SKM-1 (cell line): Measurements from ENCODE around the gene CPED1.
A peak's percentile ranks its signal among the peaks of the same experiment; 100 is the strongest.
"Not testable (repeated sequence)": the region's sequence is repeated elsewhere in the genome, so short reads cannot be mapped to it uniquely, and the experiment has no call there.

Source experiments
- DNase-seq: peaks from one replicate; lab custom pipeline; 2025; ENCODE audit not compliant: unreplicated experiment; lab: John Stamatoyannopoulos, UW

CPED1 gene

DNA sequence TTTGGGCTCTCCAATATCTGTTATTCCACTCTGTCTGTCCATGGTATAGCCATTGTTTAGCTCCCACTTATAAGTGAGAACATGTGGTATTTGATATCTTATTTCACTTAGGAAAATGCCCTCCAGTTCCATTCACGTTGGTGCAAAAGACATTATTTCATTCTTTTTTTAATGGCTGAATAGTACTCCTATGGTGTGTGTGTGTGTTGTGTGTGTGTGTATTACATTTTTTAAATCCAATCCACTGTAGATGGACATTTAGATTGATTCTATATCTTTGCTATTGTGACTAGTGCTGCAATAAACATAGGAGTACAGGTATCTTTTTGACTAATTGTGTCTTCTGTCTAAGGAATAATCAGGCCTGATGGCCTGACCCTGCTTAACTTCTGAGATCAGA, 7.4 kb upstream of the CPED1 start:
- DNase-seq, result no peak

DNA sequence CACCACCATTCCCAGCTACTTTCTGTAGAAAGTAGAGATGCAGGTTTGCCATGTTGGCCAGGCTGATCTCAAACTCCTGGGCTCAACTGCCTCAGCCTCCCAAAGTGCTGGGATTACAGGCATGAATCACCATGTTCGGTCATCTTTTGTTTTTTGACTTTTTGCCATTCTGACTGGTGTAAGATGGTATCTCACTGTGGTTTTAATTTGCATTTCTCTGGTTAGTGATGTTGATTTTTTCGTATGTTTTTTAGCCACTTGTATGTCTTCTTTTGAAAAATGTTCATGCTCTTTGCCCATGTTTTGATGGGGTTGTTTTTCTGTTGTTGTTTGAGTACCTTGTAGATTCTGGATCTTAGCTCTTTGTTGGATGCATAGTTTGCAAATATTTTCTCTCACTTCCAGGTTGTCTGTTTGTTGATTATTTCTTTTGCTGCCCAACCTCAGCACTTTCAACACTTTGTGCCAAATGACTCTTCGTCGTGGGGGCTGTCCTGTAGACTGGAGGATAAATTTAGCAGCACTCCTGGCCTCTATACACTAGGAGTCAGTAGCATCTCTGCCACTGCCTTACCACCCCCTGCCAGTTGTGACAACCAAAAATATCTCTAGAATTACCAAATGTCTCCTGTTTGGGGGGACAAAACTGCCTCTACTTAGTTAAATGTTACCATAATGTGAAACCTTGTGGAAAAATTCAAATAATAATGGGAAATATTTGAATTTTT, 6.5 kb upstream of the CPED1 start:
- no peak for DNase-seq

DNA sequence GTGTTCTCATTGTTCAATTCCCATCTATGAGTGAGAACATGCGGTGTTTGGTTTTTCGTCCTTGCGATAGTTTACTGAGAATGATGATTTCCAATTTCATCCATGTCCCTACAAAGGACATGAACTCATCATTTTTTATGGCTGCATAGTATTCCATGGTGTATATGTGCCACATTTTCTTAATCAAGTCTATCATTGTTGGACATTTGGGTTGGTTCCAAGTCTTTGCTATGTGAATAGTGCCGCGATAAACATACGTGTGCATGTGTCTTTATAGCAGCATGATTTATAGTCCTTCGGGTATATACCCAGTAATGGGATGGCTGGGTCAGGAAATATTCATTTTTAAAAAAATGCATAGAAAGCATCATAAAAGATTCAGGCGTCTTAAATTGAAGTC, 4.9 kb upstream of the CPED1 start:
- DNase-seq, result not testable (repeated sequence)

DNA sequence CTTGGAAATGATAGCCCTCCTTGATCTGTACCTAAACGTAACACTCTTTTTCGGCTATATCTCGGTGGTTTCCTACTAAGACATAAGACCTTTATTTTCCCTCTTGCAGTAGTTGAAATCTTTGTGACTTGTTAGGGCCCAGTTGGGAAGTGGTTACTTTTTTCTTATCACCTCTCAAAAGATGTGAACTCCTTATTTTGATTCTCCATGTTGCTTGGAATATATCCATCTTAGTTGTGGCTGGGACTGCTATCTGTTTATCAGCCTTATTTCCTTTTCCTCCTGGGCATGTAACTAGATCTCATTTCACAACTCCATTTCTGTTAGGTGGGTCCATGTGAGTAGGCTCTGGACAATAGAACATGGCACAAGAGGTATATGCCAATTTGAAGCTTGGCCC, 4.1 kb upstream of the CPED1 start:
- no peak for DNase-seq

DNA sequence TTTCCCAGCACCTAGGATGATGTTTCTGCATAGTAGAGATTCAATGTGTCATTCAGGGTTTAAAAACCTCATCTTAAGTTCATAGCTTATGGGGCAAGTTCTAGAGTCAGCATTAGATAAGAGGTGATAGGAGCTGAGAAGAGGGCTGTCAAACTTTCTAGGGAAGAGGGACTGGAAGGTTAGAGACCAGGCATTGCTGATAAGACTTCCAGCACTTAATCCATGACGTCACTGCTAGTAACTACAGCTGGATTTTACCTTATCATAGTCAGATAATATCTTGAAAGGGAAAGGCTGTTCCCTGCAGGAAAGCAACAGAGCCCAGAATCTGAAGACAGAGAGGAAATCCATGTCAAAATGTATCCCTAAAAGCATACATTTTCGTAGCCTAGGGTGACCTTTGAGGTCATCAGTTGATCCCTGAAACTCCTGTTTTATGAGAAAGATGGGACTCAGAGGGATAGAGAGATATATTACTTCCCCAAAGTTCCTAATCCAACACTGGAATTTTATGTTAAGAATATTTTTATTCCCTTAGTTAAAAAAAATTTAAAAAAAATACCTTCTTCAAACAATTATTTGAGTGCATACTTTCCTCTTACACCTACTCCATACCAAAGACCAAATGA, 3.3 kb upstream of the CPED1 start:
- no peak for DNase-seq

DNA sequence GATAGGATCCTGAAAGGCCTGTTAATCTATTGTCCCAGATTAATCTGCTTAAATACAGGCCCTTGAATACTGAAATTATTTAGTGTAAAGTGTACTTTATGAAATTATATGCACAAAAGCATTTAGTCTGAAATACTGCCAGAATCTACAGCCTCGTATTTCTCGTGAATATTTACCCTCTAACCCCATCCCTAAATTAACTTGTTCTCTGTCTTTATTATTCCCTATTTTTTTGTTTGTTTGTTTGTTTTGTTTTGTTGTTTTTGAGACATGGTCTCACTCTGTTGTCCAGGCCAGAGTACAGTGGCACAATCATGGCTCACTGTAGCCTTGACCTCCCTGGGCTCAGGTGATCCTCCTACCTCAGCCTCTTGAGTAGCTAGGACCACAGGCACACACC, 2.7 kb upstream of the CPED1 start:
- DNase-seq, result no peak

GRCh38 chr7:120986650-120987049, 1.9 kb upstream of the CPED1 start:
- no peak for DNase-seq

DNA sequence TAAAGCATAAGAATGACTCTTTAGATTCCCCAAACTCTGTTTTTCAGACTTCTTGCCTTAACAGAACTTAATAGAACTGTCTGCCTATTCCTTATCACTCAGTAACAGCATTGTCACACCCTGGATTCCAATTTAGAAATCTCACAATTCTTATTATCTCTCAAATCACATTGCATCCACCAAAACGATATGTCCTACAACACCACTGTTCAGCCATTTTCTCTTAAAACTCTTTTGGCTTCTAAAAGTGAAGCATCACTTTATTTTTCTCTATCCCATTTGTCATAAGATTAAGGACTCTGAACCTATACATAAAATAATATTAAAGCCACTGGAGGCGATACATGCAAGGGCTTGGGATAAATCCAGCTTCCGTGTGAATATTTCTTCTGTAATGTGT, 1.2 kb upstream of the CPED1 start:
- DNase-seq, result no peak

GRCh38 chr7:120987683-120988590, 574 bp upstream of the CPED1 start:
- DNase-seq, result peak; percentile 66

DNA sequence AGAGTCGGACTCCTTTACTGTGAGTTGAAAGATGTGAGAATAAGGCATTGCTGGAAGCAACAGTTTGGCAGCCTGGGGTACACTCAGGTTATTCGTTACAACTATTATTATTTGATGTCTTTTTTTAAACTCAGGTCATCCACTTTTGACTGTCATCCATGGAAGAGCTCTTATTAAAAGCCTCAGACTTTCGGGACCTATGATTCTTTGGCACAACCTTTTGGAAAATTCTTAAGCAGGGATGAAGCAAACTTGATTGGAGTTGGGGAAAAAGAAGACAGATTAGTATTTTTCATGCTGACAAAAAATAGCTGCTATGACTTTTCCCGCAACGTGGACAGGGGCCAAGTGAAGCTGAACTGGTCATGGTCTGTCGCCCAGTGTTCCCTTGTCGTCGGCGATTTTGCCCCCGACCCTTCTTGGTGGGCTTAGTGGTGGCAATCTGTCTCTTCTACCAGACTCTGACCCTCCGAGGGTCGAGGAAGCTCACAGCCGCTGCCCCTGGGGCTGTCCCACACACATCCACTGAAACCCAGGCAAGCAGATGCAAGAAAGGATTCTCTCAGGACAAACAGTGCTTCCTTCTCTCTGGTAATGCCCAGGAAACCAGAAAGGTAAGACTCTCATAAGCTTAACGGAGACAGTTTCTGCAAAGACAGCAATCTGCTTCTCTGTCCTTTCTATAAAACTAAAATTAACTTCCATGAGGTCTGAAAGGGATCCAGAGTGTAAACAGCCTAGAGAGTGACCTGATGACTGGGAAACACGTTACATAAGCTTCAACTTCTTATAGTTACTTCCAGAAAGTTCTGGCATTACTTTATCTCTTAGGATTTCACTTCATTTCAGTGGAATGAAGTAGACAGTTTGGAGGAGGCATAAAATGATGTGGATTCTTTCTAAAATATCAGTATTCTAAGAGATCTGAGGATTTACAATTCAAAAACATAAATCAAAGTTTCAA, 1.0 kb downstream of the CPED1 start:
- no peak for DNase-seq

GRCh38 chr7:120990468-120991118, 2.1 kb downstream of the CPED1 start:
- no peak for DNase-seq

DNA sequence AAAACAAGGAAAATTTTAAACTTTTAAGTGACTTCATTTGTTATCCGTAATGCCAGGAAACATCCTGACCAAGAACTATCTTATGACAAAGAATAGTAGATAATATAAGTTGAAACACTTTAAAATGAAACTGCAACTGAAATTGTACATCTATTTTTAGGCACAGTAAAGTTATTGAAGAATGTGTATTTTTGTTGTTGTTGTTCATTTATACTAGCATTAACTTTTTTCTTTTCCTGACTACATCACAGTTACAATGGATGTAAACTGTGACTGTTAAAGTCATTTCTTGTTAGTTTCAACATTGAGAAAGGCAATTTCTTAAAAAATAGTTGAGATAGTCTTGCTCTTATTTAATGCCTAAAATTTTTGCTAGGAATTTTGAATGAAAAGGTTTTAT, 2.6 kb downstream of the CPED1 start:
- DNase-seq, result no peak

DNA sequence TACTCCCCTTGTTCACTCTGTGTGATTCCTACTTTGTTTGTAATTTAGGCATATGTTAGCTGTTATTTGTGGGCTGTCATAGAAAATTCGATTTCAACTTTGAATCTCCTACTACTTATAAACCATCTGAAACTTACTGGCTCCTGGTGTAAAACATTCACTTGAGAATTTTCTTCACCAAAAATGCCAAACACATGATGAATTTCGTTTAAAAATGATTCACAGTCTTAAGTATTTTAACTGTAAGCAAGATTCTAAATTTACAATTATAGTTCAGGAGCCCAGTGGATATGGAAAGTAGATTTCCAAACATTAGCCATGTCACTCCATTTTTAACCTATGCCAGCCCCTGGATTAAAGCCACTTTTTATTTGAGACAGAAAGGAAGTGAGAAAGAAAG, 3.1 kb downstream of the CPED1 start:
- no peak for DNase-seq

- no peak for DNase-seq
Measured at GRCh38 chr7:120992272-120992964, 3.9 kb downstream of the CPED1 start.

DNA sequence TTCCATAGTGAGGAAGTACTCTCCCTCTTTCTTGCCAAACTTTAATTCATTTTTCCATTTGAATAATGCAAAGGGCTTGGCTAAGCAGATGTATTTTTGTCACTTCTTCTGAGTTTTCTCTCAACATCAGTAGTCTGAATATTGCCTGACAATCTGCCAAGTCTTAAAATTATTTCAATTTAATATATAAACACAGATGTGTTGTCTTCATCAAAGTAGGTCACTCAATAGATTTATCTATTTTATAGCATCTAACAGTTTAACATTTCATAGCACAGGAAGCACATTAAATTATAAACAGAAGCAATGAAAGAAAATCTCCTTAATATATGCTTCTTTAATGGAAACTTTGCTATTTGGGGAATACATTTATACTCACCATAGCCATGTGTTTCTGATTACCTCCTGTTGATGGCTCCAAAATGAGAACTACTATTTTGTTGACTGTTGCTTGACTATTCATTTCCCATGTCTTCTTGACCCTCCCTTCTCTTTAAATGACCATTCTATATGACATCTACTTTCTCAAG, 4.5 kb downstream of the CPED1 start:
- DNase-seq, result no peak

- DNase-seq, result no peak
Measured at GRCh38 chr7:120993553-120994191, 5.2 kb downstream of the CPED1 start.

DNA sequence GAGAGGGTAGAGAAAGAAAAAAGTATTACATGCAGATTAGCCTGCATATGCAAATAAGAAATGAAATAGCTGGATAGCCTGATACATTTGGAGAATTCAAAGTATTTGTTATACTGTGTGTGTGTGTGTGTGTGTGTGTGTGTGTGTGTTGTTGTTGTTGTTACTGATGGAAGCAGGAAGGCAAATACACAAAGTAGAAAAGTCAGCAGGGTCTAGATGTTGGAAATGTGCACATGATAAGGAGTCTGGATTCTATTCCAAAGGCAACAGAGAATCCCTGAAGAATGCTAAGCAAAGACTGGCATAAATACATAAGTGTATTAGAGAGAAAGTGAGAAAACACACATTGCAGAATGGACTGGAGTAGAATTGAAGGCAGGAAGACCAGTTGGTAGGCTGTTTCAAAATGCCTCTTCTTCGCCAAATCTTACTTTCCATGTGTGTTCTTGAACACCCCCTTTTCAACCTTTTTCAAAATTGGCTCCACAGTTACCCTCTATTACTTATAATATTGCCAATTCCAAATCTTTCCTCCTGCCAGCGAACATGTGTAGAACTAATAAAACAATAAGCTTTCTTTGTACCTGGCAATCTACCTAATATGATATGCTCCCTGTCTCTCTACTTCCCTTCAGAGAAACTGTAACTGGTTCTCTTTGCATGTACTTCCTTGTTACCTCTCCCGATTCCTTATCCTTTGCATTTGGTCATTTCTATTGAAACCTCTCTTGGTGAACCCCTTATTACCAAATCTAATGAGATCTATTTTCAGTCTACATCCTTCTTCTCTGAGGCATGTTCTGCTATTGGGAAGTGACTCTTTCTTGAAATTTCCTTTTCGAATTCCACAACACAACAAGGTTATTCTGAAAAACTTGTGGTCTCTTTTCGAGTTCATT, 6.2 kb downstream of the CPED1 start:
- DNase-seq, result peak; percentile 37

GRCh38 chr7:120995654-120996053, 7.1 kb downstream of the CPED1 start:
- peak; percentile 45 for DNase-seq
